M059J (cell line): ENCODE data around the gene KL. TPM values are rescaled to one million over a fixed set of nuclear protein-coding genes. Genes with fewer than 3 reads are reported as not detected.

Source experiments
- DNase-seq: peaks from one replicate; pipeline ENCODE4 v3.0.0-alpha.2; 2012; ENCODE audit warnings: low read depth
- total RNA-seq: library from RNA; depleted of rRNA; stranded (reverse); fragments of >200 nt; shearing (Covaris generic); gene quantifications from 2 replicates; pipeline ENCODE4 v1.2.3, GENCODE V29; 2014

Gene KL
- total RNA-seq, 1 experiment from 2014 or later, result not detected

- DNase-seq, result no peak
Observed at GRCh38 chr13:33111414-33112110, 95.3 kb downstream of the KL start.

GRCh38 chr13:33112766-33113165 lies 96.5 kb downstream of the KL start:
- no peak for DNase-seq

DNA sequence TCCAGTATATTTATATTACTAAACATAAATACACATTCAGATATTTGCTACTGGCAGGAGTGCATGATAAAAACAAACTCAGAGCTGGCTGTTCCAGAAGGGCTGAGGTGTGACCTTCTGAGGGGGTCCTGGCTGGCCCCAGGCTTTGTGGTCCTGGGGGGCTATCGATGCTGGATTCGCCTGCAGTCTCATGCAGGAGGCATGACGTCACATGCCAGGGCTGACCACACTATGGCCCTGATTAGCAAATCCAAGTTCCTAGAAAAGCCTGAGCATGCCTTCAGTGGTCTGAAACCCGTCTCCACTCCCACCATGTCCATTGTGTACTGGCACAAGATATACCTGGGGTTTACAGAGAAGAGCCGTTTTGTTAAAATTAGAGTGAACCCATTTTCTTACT lies 97.9 kb downstream of the KL start:
- no peak for DNase-seq

- DNase-seq, result no peak
Observed at GRCh38 chr13:33115274-33115673, 99.1 kb downstream of the KL start.
